ENCODE data around the gene TTC21A.

The TTC21A gene

DNA sequence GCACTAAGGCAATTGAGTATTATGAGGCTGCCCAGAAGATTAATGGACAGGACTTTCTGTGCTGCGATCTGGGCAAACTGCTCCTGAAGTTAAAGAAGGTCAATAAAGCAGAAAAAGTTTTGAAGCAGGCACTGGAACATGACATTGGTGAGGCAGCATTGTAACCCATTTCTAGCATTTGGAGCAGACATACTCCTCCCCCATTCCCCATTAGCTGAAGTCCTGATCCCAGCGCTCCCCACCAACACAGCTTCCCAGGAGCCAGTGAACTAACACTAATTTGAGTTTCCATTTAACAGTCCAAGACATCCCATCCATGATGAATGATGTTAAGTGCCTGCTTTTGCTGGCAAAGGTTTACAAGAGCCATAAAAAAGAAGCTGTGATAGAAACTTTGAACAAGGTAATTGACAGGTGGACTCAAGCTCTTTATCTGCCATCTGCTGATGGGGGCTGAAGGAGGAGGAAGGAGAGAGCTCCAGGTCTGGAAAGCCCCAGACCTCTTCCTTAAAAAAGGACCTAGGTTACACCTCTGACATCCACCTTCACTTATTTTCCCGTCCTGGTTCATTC lies 23.3 kb downstream of the TTC21A start:
- H3K4me2 ChIP-seq (ENCODE audit: low read depth, low read length): no peak overlapping the region
- H3K4me3 ChIP-seq (ENCODE audit: low read length): no peak overlapping the region
- no peaks in the 10 kb centered on the region for H3K9me3 ChIP-seq (replicated peaks; ENCODE audit: insufficient read depth, low read length)
- H3K79me2 ChIP-seq (ENCODE audit: low read length): no peaks in the 10 kb centered on the region
- H3K9me2 ChIP-seq (replicated peaks; ENCODE audit: insufficient read depth, low read length): no peaks in the 10 kb centered on the region
- no peak overlapping the region for H3K9ac ChIP-seq (ENCODE audit: low read length)
- TF ChIP-seq EZH2phosphoT487 (IDR thresholded peaks at IDR 0.05; ENCODE audit: low read length): no peak
- TF ChIP-seq, protein P1, sequence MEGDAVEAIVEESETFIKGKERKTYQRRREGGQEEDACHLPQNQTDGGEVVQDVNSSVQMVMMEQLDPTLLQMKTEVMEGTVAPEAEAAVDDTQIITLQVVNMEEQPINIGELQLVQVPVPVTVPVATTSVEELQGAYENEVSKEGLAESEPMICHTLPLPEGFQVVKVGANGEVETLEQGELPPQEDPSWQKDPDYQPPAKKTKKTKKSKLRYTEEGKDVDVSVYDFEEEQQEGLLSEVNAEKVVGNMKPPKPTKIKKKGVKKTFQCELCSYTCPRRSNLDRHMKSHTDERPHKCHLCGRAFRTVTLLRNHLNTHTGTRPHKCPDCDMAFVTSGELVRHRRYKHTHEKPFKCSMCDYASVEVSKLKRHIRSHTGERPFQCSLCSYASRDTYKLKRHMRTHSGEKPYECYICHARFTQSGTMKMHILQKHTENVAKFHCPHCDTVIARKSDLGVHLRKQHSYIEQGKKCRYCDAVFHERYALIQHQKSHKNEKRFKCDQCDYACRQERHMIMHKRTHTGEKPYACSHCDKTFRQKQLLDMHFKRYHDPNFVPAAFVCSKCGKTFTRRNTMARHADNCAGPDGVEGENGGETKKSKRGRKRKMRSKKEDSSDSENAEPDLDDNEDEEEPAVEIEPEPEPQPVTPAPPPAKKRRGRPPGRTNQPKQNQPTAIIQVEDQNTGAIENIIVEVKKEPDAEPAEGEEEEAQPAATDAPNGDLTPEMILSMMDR (IDR thresholded peaks at IDR 0.05; ENCODE audit: low read length): no peak
- no peak for TF ChIP-seq EZH2 (optimal IDR thresholded peaks at IDR 0.05; ENCODE audit: low read depth, low read length)
- 0 out of 2 replicates have a peak, but pooled peaks cover 7% of the 10 kb centered on the region for H3K4me1 ChIP-seq (ENCODE audit: low read length)
- no peak overlapping the region for H2AFZ ChIP-seq (ENCODE audit: low read length)
- H3K27ac ChIP-seq (ENCODE audit: low read length): no peak overlapping the region
- H4K20me1 ChIP-seq (ENCODE audit: insufficient read depth, low read length): no peaks in the 10 kb centered on the region
- no peaks in the 10 kb centered on the region for H3K36me3 ChIP-seq (replicated peaks; ENCODE audit: insufficient read depth, low read length)
- H3F3A ChIP-seq (ENCODE audit: insufficient read depth, low read length): no peaks in the 10 kb centered on the region
- H3K27me3 ChIP-seq (replicated peaks; ENCODE audit: insufficient read depth, low read length): no peaks in the 10 kb centered on the region
- DNase-seq: no peak

DNA sequence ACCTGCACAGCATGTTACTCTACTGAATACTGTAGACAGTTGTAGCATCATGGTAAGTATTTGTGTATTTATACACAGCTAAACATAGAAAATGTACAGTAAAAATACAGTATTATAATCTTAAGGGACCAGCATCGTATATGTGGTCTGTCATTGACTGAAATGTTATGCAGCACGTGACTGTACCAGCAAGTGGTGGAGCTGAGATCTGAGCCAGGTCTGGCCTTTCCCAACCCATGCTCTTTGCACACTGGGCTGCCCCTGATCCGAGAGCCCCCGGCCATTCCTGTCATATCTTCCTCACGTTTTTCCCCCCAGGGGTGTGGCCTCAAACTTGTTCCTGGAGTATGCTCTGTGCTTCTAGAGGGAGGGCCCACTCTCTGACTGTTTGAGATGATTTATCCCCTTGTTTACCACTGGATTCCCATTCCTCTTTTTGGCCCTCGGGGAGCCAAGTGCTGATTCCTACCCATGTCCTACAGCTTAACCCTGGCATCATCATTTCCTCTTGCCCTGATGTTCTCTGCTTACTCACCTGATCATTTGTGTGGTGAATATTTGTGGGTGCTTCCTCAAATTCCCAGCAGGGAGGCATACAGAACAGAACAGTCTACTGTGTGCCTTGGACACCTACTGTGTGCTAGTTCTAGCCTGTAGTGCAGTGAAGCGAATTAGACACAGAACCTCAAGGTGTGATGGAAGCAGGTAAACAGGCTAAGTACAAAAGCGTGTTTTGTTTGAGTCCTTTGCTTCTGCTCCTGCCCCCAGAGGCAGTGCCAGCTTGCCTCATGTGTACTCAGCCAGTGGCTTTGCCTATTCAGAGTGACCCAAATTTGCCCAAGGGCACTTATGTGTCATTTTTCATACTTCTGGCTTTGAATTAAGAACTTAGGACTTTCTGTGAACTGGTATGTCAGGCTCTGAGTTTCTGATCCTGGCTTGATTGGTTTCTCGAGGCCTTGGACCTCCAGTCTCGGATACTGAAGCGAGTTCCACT lies 24.9 kb downstream of the TTC21A start:
- Histone ChIP-seq H3K36me3 (replicated peaks; ENCODE audit: insufficient read depth, low read length) (no peaks in the 10 kb centered on the region), H3K4me2 (ENCODE audit: low read depth, low read length) (no peak overlapping the region), H3F3A (ENCODE audit: insufficient read depth, low read length) (no peaks in the 10 kb centered on the region), H3K9me2 (replicated peaks; ENCODE audit: insufficient read depth, low read length) (no peaks in the 10 kb centered on the region), H3K4me1 (ENCODE audit: low read length) (0 out of 2 replicates have a peak, but pooled peaks cover 7% of the 10 kb centered on the region), H3K27ac (ENCODE audit: low read length) (no peak overlapping the region), H3K27me3 (replicated peaks; ENCODE audit: insufficient read depth, low read length) (no peaks in the 10 kb centered on the region), H3K4me3 (ENCODE audit: low read length) (no peak overlapping the region), H4K20me1 (ENCODE audit: insufficient read depth, low read length) (no peaks in the 10 kb centered on the region), H2AFZ (ENCODE audit: low read length) (no peak overlapping the region), H3K9me3 (replicated peaks; ENCODE audit: insufficient read depth, low read length) (no peaks in the 10 kb centered on the region), H3K79me2 (ENCODE audit: low read length) (no peaks in the 10 kb centered on the region), H3K9ac (ENCODE audit: low read length) (no peak overlapping the region)
- no peak for TF ChIP-seq EZH2phosphoT487 (IDR thresholded peaks at IDR 0.05; ENCODE audit: low read length)
- TF ChIP-seq EZH2 (optimal IDR thresholded peaks at IDR 0.05; ENCODE audit: low read depth, low read length): no peak
- TF ChIP-seq, protein P1 (IDR thresholded peaks at IDR 0.05; ENCODE audit: low read length): no peak
- no peak for DNase-seq

DNA sequence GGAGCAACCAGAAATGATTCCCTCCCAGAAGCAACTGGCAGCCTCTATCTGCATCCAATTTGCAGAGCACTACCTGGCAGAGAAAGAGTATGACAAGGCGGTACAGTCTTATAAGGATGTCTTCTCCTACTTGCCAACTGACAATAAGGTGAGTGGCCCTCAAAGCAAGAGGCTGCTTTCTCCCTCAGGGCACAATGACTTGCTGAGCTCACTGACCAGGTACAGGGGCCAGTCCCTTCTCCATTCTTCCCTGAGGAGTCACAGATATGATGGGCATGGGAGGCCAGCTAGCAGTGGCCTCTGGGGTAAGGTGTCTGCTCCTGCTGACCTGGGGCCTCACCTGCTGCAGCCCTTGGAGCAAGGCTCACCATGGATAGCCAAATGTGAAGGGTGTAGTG lies 25.6 kb downstream of the TTC21A start:
- H3F3A ChIP-seq (ENCODE audit: insufficient read depth, low read length): no peaks in the 10 kb centered on the region
- no peaks in the 10 kb centered on the region for H4K20me1 ChIP-seq (ENCODE audit: insufficient read depth, low read length)
- no peak overlapping the region for H3K4me3 ChIP-seq (ENCODE audit: low read length)
- no peaks in the 10 kb centered on the region for H3K9me3 ChIP-seq (replicated peaks; ENCODE audit: insufficient read depth, low read length)
- no peak overlapping the region for H3K9ac ChIP-seq (ENCODE audit: low read length)
- no peak overlapping the region for H2AFZ ChIP-seq (ENCODE audit: low read length)
- DNase-seq: no peak
- H3K4me1 ChIP-seq (ENCODE audit: low read length): 0 out of 2 replicates have a peak, but pooled peaks cover under 1% of the 10 kb centered on the region
- H3K27ac ChIP-seq (ENCODE audit: low read length): no peak overlapping the region
- no peaks in the 10 kb centered on the region for H3K36me3 ChIP-seq (replicated peaks; ENCODE audit: insufficient read depth, low read length)
- H3K27me3 ChIP-seq (replicated peaks; ENCODE audit: insufficient read depth, low read length): no peaks in the 10 kb centered on the region
- H3K9me2 ChIP-seq (replicated peaks; ENCODE audit: insufficient read depth, low read length): no peaks in the 10 kb centered on the region
- no peak overlapping the region for H3K4me2 ChIP-seq (ENCODE audit: low read depth, low read length)
- no peaks in the 10 kb centered on the region for H3K79me2 ChIP-seq (ENCODE audit: low read length)
- TF ChIP-seq EZH2phosphoT487 (IDR thresholded peaks at IDR 0.05; ENCODE audit: low read length): no peak
- TF ChIP-seq, protein P1 (IDR thresholded peaks at IDR 0.05; ENCODE audit: low read length): no peak
- TF ChIP-seq EZH2 (optimal IDR thresholded peaks at IDR 0.05; ENCODE audit: low read depth, low read length): no peak
